G401.6 (cell line): ENCODE data around the gene TAF12.
"Not testable (repeated sequence)": the region's sequence is repeated elsewhere in the genome, so short reads cannot be mapped to it uniquely, and the experiment has no call there.

Experiments used
- FAIRE-seq: peaks from 2 replicates; lab custom pipeline; 2012; peaks lifted over from hg19 to GRCh38; lab: Jason Lieb, UNC

Gene TAF12

DNA sequence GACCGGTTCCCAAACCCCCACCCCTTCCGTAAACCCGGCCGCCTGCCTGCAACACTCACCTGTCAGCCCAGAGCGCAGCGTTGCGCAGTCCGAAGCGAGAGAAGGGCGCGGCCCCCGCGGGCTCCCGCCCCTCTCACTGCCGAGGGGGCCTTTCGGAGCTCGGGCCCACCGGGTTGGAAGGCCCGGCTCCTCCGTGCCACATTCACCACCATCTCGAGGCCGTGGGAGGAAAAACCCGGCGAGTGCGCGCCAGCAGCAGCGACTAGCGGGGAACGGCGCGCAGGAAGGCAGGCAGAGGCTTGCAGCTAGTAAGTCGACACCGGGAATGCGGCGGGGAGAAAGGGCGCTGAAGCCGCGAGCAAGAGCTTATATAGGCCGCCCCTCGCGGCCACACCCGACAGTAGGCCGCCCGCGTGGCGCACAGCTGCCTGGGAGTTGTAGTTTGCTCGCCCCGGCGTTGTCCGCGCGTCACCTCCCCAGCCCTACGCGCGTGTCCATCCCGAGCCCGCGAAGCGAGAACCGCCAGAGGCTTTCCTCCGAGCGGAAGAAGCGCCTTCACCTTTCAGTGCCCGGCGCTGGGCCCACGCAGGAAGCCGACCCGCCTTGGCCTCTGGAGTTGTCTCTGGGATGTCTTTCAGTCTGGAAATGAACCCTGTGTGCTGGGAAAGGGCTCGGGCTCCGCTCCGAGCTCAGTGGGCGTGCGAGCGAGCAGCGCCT, 61.2 kb downstream of the TAF12 start:
- peak; percentile 58 for FAIRE-seq

DNA sequence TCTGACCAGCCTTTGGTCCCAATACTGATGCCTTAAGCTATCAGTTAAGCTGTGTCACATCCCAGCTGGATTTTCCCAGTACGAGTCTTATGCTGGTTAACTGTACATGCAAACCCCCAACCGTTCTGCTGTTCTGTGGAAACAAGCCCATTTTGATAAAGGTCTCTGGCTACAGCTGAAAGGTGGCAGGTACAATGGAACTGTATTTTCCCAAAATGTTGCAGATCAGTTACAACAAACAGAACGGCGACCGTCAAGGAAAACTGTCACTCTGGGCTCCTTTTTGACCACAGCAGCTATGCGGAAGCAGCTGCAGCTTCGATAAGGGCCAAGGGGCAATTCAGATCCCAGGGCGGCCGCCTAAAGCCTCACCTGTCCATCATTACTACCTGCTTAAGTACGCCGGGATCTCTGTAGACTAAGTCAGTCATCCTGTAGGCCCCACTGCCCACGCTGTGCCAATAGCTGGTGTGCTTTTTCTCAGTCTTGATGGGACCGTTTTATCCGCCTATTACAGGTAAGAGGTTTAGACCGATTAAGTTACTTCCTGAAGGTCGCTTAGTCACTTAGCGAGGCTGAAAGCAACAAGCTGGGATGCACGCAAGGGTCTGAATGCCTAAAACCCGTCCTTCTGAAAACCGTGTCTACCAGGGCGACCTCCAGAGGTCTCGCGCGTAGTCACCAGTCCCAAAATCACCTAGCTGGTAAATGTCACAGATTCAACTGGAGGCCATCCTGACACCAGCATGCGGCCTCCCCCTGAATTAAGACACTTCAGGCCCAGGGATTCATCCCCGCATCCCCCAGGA, 61.9 kb downstream of the TAF12 start:
- no peak for FAIRE-seq

DNA sequence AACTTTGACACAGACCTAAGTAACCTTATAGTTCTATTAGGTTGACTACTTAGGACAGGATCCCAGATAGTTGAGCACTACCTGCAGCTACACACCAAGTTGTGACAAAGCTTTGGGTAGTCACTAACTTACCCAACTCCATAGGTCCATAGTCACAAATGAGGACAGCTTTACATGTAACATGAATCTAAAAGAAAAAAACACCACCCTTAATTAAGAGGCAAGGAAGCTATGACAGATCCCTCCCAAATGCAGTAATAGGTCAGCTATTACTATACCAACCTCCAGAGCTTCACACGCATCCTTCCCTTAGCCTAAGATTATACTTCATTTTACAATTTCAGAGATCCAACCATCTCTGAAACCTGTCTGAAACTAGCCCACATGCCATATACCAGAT, 63.5 kb downstream of the TAF12 start:
- FAIRE-seq: no peak

DNA sequence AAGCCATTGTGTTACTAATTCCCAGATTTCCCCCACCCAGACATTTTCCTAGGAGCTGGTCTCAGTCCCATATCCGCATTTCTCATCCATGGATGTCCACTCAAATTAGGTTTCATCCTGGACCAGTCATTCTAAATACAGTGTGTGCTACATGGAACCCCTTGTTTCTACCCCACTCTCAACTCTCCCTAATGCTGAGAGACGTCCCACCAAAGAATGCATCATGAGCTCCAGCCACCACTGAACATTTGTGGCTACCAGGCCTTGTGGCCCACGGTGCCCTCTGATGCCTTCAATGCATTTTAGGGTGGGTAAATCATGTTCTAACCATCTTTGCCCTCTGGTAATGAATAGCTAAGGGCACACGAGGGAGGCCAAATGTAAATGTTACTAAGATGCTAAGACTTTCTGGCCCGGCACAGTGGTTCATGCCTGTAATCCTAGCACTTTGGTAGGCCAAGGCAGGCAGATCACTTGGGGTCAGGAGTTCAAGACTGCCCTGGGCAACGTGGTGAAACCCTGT, 64.1 kb downstream of the TAF12 start:
- no peak for FAIRE-seq

DNA sequence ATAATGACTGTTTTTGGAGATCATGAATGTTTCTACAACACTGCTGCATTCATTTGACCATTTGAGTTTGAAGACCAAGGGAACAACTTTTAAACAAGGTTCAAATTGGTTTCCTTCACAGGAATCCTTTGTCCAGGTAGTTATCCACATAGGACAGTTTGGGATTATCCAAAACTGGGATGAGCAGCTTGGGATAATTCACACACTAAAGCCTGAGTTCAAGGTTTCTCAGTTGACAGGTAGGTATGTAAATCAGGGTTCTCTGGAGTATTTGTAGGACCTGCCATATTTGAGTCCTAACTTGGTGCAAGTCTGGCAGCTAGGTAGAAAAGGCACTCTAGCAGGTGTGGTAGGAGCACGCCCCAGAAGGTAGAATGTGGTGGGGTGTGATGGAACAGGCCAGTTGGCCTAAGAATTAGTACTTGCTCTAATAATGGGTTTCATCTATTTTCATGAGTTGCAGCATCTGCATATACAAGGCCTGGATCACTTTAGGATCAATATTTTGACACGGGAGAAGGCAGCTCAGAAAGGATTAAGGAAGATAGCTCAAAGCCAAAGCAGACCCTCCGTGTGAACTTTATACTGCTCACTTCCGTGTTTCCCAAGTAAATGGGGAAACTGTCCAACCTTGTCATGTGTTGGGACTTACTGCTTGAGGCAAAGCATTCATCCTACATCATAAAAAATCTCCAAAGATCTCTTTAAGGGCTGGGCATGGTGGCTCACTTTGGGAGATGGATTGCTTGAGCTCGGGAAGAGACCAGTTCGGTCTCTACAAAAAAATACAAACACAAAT, 64.9 kb downstream of the TAF12 start:
- no peak for FAIRE-seq

DNA sequence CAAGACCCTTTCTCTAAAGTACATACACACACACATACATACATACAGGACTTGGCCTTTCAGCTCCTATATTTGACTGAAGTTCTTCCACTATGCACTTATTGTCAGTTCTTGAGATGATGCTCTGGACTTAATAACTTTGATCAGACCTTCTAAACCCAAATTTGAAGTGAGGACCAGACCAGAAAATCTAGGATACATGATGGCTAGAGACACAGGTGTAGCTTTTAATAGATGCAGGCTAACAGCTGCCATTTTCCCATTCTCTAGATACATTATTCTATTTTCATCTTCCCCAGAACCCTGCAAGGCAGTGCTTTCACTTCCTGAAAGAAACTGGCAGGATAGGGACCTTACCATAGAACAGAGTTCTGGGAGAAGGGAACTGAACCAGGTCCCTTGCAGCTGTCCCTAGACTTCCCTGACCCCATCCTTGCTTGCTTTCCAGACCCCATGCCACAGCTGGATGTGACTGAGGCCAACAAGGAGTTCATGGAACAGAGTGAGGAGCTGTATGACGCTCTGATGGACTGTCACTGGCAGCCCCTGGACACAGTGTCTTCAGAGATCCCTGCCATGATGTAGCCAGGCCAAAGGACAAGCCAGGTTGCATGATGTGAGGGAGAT, 65.7 kb downstream of the TAF12 start:
- FAIRE-seq: no peak

DNA sequence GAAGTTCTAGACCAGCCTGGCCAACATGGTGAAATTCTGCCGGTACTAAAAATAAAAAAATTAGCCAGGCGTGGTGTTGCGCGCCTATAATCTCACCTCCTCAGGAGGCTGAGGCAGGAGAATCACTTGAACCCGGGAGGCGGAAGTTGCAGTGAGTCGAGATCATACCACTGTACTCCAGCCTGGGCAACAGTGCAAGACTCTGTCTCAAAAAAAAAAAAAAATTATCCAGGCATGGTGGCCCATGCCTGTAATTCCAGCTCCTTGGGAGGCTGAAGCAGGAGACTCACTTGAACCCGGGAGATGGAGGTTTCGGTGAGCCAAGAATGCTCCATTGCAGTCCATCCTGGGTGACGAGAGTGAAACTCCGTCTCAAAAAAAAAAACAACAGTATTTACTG, 69.3 kb downstream of the TAF12 start:
- FAIRE-seq: no peak

DNA sequence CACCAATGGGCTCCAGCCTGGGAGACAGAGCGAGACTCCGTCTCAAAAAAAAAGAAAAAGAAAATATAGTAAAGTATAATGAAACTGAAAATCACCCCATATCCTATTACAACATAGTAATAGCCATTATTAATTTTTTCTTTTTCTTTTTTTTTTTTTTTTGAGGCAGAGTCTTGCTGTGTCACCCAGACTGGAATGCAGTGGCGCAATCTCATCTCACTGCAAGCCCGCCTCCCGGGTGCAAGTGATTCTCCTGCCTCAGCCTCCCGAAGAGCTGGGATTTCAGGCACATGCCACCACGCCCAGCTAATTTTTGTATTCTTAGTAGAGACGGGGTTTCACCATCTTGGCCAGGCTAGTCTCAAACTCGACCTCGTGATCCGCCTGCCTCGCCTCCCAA, 70.0 kb downstream of the TAF12 start:
- not testable (repeated sequence) for FAIRE-seq

DNA sequence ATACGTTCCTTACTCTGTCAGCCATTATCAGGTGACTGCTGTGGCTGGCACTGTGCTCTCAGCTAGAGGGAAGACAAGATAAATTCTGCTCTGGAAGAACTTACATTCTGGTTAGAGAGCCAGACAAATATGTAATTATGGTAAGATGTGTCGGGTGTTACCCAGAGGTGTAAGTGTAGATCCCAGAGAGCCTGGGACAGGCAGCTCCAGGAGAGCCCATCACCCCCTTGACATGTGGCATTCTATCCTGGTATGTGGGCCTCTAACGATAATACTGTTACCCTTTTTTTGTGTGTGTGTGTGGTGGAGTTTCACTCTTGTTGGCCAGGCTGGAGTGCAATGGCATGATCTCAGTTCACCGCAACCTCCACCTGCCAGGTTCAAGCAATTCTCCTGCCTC, 71.0 kb downstream of the TAF12 start:
- no peak for FAIRE-seq

DNA sequence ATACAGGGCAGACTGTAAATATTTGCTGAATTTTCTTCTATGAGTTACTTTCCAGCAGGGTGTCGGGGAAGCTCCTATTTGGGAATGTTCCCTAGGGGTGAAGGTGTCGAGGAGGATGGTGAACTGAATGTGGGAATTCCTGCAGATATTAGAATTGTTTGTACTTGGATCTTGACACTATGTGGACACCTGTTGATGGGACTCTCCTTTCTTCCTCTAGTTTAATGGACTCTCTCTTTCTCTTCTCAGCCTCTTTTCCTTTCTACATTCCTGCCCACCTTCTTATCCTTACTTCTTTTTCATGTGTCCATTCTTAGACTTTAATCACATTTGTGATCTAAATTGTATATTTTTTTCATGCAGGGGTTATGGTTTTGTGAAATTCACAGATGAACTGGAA, 75.9 kb downstream of the TAF12 start:
- no peak for FAIRE-seq

DNA sequence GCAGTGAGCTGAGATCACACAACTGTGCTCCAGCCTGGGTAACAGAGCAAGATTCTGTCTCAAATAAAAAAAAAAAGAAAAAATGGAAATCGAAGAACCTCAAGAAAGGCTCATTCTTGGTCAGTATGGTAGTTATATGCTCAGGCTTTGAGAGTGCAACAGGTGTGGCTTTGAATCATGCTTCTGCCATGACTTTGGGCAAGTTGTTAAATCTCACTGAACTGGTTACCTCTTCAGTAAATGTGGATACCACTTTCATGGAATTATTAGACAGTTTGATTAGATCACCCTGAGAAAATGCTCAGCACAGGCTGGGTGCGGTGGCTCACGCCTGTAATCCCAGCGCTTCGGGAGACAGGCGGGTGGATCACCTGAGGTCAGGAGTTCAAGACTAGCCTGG, 77.1 kb downstream of the TAF12 start:
- FAIRE-seq: no peak

DNA sequence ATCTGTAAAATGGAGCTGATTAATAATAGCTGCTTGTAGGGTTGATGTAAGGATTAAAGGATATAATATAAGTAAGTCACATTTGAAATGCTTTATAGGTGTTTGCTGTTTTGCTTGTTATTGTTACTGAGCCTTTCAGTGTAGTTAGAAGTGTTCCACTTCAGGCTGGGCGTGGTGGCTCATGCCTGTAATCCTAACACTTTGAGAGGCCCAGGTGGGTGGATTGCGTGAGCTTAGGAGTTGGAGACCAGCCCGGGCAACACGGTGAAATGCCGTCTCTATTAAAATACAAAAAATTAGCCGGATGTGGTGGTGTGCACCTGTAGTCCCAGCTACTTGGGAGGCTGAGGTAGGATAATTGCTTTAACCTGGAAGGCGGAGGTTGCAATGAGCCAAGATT, 77.8 kb downstream of the TAF12 start:
- no peak for FAIRE-seq

DNA sequence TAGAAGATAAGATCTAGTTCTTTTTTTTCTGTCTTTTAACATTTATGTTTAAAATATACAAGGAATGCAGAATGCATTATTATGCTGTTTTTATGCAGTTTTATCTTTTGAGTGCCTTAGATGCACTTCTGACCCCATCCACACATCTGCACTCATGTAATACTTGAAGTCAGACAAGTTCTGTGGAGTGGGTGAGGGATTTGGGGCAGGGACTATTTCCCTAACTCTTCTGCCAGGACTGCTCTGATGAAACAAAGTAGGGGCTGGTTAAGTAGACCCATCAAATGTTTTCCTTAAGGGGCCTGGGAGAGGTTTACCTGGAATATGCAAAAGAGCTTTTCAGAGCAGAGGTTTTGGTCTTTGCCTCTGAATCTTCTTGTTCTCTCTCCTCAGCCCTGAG, 78.6 kb downstream of the TAF12 start:
- FAIRE-seq: no peak

DNA sequence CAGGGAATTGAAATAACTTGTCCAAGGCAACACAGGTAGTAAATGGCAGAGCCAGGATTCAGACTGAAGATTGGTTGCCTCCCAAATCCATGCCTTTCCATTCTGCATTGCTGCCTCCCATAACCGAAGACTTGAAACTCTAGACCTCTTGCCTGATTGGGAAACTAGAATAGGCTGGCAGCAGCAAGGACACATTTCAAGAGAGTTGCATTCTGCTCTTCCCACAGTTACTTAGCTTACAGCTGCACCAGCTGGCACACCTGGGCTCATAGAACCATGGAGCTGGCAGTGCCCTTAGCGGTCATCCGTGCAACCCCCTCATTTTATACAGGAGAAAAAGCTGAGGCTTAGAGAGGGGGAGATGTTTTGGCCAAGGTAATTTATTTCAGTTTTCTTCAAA, 82.0 kb downstream of the TAF12 start:
- no peak for FAIRE-seq
